ENCODE results near the gene SKI.

- TF ChIP-seq EZH2 (IDR thresholded peaks at IDR 0.05; ENCODE audit: borderline replicate concordance, insufficient read depth, low read depth, low read length, poor library complexity, severe bottlenecking) (no peak), CTCF (IDR thresholded peaks at IDR 0.05) (no peak)
Measured at GRCh38 chr1:2221271-2221670, 6.8 kb upstream of the SKI start.

All from B cell (primary cell).